Measurements from ENCODE around the gene HOXA10. TPM values are rescaled to one million over a fixed set of nuclear protein-coding genes. Genes with fewer than 3 reads are reported as not detected.

The HOXA10 gene
- total RNA-seq, 1 donor from 2014 or later, result 4.4 TPM

DNA sequence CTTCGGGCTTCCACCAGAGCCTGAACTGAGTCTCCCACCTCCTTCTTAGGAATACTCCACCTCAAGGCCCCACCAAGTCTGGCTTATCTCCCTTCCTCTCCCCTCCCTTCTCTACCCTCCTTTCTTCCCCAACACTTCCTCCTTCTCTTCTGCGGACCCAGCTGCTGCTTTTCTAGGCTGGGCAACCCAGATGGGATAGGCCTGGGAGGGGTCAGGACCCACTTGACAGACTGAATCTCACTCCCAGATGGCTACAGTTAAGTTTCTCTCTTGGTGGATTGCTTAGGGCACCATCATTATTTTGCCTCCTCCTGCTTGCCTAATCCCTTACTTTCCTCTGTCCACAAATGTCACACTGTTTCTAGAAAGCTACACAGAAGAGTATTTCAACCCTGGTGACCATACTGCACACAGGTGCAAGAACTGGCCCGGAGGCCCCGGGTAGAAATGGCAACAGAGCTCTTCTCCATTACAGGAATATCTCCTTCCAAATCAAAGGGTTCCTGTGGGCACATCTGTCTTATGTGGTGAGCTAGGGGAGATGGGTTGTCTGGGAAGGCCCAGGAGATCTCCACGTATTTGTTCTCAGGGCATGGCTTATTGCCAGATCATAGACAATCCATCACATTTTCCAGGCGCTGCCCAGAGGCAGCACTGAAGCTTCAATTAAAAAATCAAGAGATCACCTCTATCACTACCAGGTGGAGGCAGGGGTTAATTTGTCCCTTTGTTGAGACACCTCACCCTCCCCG is 16.1 kb upstream of the HOXA10 start:
- DNase-seq, result no peak

DNA sequence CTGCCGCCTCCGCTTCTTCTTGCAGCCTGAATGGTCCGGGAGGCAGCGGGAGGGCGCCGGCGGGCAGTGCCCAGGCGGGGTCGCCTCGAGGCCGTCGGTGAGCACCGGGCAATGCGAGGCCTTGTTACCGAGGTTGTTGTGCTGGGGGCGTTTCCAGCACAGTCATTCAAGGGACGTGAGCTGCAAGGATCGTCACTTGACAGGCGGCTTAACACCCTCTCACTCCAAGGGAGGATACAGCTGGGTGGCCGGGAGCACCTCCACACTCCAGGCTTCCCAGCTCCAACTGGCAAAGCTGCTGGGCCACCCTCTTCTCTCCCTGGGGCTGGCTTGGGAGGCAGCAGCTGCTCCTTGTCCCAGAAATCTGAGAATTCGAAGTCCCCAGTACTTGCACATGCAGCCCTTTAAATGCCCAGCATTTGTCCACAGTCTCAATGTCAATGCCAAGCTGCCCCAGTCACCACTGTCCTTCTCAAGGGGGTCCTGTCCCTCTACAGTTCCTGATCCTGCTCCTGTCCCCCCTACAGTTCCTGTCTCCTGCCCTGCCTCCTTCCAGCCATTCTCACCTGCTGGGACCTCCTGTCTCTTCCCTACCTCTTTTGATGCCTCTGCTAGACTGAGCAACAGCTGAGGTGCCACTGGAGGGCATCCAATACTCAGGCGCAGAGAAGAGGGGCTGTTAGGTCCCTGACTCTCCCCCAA is 15.3 kb upstream of the HOXA10 start:
- peak; percentile 49 for DNase-seq

GRCh38 chr7:27188386-27189294 is 14.5 kb upstream of the HOXA10 start:
- DNase-seq, result peak; percentile 49

DNA sequence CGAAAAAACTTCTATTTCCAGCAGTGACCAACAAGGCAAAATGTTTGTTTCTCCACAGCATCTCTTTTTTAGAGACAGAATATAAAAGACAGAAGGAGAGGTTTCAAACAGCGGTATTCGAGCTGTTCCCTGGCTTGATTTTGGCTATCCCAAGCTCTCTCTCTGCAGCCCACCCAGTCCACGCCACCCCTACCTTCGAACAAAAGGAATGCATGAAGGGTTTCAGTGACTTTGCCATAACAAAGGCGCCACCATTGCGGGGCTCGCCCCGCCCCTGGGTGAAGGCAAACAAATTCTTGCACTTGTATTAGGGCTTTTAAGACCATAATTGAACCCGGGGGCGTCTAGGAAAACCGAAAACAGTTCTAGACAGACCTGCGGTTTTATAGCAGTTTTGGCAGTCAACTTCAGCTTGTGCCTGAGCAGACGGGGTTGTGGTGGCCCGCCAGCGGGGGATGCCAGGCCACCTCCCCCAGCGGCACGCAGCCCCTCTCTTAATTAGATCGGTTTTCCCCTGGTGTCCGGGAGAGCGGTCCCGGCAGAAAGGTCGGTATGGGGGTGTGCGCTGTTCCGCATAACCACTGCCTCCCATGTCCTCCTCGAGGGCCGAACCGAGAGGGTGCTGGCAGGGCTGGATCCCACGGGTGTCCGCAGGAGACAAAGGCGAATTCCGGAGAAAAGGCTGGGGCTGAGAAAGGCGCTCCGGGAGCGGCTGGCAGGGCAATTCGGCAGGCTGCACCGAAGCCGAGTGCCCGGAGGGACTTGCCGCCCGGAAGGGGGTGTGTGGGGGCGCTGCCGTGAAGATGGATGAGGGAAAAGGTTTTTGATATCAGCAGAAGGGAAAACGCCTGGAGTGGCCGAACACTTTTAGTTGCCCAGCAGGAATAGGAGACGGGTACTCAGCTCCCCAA is 13.6 kb upstream of the HOXA10 start:
- no peak for DNase-seq

GRCh38 chr7:27186668-27187474 is 12.8 kb upstream of the HOXA10 start:
- no peak for DNase-seq

GRCh38 chr7:27185854-27186667 is 11.9 kb upstream of the HOXA10 start:
- DNase-seq, result no peak

DNA sequence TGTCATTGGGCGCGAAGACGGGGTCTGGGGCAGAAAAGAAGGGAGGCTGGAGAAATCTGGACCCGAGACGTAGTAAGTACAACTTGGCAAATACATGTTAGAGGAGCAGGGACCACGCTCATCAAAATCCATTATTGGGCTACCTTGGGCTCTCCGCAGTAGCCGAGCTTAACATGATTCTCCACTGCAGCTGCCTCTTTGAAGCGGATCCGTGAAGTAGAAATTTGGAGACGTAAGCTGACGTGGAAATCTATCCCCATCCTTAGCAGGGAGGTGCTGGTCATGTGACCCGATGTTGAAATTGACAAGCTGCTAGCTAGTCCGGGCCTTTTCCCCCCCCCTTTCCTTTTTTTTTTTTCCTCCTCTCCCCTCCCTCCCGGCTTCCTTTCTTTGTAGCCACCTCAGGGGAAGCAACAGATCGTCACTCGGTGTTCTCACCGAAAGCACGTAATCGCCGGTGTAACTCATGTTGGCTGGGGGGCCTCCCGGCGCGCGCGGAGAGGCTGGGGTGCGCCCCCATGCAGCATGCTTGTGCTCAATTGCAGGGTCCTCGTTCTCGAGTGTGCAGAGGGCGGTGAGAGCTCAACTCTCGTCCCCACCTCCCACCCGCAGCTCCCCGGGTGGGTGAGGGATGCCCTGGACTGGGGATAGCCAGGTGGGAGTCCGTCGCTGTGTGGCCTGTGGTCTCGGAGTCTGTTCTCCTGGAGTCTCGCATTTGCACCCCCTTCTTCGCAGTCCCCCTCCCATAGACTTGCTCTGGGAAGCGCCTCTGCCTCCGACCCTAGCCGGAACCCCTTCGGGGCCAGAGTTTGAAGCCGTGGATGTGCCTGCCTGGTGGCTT is 11.1 kb upstream of the HOXA10 start, which contains the start of gene HOXA11:
Gene HOXA11, minus strand, starts transcription at position 220 of the 841 bp plus-strand sequence. Its CDS starts 88 bp downstream, at position 132.
- DNase-seq, result peak; percentile 61

GRCh38 chr7:27184337-27185012 is 10.4 kb upstream of the HOXA10 start:
- peak; percentile 63 for DNase-seq

DNA sequence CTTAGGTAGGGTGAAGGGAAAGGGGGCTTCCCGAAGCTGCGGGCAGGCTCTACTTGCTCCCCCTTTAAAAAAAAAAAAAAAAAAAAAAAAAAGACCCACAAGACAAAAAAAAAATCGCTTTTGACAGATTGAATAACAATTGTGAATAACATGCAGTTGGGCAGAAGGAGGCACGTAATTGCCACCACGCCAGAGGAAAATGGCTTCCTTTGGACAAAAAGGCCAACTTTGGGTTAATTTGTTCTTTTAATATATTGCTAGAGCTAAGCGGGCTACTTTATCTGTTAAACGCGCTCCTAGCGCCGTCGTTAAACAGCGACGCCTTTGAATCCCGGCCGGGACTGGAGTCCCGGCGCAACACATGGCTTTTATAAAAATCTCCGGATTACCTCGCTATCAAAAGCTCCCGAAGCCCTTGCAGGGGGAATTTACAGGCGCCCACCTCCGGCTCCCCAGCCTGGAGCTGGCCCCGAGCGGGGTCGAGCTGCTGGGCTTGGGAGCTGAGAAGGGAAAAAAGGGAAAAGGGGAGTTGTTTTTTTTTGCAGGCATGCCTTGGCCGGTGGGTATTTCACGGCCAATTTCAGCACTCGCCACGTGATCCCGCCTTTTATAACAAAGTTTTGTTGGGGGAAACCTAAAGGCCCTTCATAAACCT is 9.7 kb upstream of the HOXA10 start:
- DNase-seq, result peak; percentile 58

GRCh38 chr7:27182861-27183681 is 9.0 kb upstream of the HOXA10 start:
- DNase-seq, result no peak

DNA sequence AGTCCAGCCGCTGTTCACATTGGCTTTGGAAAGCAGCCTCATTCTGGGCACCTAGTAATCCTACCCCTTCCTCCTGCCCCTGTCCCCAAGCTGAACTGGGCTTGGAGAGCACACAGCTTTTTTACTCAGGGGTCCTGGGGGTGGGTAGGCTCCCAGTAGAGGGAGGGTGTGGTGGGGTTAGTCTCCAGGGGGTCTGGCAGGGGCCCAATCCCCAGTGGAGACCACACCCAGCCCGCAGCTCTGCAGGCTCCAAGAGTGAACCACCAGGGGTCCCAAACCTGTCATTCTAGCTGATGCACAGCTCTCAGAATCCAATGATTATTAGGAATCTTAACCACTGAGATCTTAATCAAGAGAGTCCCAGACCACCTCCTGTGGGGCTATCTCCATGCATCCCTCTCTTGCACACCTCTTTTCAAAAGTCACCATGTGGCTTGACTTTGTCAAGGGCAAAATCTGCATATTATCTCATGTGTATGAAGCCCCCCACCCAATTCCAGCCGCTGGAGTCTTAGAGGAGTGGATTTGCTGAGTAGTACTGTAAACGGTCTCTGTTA is 8.2 kb upstream of the HOXA10 start:
- DNase-seq, result no peak

GRCh38 chr7:27181795-27182275 is 7.7 kb upstream of the HOXA10 start:
- no peak for DNase-seq

- no peak for DNase-seq
Measured at GRCh38 chr7:27180431-27181420, 6.6 kb upstream of the HOXA10 start.

DNA sequence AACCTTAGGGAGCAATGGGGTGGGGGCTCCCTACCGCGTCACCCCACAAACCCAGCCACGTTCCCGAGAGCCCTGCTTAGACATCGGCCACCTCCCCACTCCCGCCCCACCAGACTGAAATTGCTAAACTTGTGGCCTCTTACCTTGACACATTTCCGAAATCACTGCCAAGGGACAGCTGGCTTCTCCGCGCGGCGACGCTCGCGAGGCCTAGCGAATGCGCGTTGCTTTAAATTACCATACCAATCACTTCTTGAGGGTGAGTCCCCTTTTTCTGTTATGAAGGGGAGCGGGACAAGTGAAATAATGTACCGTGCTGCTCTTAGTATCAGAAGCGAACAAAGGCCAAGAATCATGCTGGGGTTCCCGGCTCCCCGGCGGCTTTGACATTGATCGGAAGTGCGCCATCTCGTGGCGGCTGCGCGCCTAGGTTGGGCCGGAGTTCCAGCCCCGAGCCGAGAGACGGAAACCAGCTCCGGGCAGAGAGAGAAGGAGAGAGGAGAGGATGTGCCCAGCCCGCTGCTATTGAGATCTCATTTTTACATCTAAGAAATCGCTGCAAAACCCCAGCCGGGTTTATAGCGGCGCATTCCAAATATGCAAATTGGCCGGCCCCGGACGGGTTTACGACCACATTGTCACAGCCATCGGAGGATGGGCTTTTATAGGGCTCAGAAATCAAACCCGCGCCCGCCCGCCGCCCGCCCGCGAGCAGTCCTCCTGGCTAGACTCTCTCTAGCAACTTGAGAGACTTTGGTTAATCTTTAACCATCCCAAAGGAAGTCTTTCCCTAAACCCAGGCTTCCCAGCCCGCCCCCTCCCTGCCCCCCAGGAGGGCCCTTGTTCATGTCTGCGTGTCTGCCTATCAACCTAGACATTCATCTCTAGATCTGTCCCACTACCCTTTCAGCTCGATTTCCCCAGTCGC is 5.6 kb upstream of the HOXA10 start:
- peak; percentile 84 for DNase-seq
